Pancreas (tissue), 10 donors: ENCODE measurements around the gene IL15RA. TPM values are rescaled to one million over a fixed set of nuclear protein-coding genes. Genes with fewer than 3 reads are reported as not detected.

Experiments
- ATAC-seq, 4 donors: fragments of 200-7000 bp; cut with Tn5 transposase; one replicate each; pipeline versions ENCODE4 v1.8.0 to v1.9.1; 2020; ENCODE audit warnings: mild to moderate bottlenecking in 4 of 4, moderate library complexity in 4 of 4
- DNase-seq, 6 donors: peaks; one replicate each; pipeline ENCODE4 v3.0.0-alpha.2; 2020
- FAIRE-seq: peaks from 2 replicates; lab custom pipeline; 2012; peaks lifted over from hg19 to GRCh38; lab: Jason Lieb, UNC
- H3K27ac ChIP-seq, 4 donors: fragments of 200-600 bp; sonication (generic); 1 replicate in 3 of 4; 2 replicates in 1 of 4; pipeline versions ENCODE4 v1.5.0 to v1.8.0; 2020
- H3K27me3 ChIP-seq, 4 donors: fragments of 200-600 bp; one replicate each; pipeline ENCODE4 v1.8.0; 2021
- H3K36me3 ChIP-seq, 3 donors: fragments of 200-600 bp; sonication (generic) in 1 of 3; one replicate each; pipeline versions ENCODE4 v1.5.0 to v1.8.0; 2020 to 2021
- H3K4me1 ChIP-seq, 3 donors: fragments of 200-600 bp; one replicate each; pipeline ENCODE4 v1.8.0; 2021
- H3K4me3 ChIP-seq, 4 donors: fragments of 200-600 bp; sonication (generic) in 2 of 4; one replicate each; pipeline versions ENCODE4 v1.5.0 to v1.8.0; 2020 to 2021
- H3K9me3 ChIP-seq, 4 donors: fragments of 200-600 bp; one replicate each; pipeline ENCODE4 v1.8.0; 2021
- CTCF ChIP-seq, 4 donors: fragments of 200-600 bp; sonication (generic) in 3 of 4; IDR thresholded peaks; one replicate each; pipeline versions ENCODE4 v1.5.0 to v1.8.0; 2021; ENCODE audit warnings: antibody characterized with exemption in 4 of 4
- WGBS, 2 donors: extraction: QIAGEN DNeasy Blood & Tissue Kit; methylation state at CpG; one replicate each; pipeline ENCODE4 v1.1.7; 2013; 5-methylcytosine and 5-hydroxymethylcytosine counted together
- intact Hi-C, 3 donors: fragments of 100-400 bp; cut with DNase I; formaldehyde crosslinking; loops; one replicate each; pipeline versions ENCODE4 v1.11.1 to v1.14.2; 2022
- polyA plus RNA-seq, 2 donors: library from polyadenylated mRNA; stranded (reverse); fragments of 200-250 nt; gene quantifications; one replicate each; pipeline ENCODE4 v1.2.3, GENCODE V29; 2013
- total RNA-seq, 6 donors: library from RNA; stranded (reverse); fragmentation: NEBNext Ultra II Directional in 4 of 6; extraction: Animal tissue kit (Norgen Biotek cat#: 25700) in 4 of 6; gene quantifications; one replicate each; pipeline versions ENCODE4 v1.2.1 to v1.2.4, GENCODE V29; 2021 to 2023
- donor health status: healthy with polysubstance abuse.
- donor health status: DM: no; HTN: no; CAD: no; lungs with moderate emphysema.
- donor health status: DM: no; HTN: no; CAD: no.
- donor health status: control.
- donor health status: control.
- donor health status: Bipolar disorder and iron deficiency.
- donor health status: DM: yes; HTN: yes; CAD: no.
- donor health status: DM: no; HTN: no; CAD: no.
- donor health status: DM: no; HTN: no; CAD: no.
- donor health status: DM: yes; HTN: yes; CAD: no.

The IL15RA gene
- total and polyA plus RNA-seq, 8 donors, result 6.9 to 14.3 (median 11.0) TPM

DNA sequence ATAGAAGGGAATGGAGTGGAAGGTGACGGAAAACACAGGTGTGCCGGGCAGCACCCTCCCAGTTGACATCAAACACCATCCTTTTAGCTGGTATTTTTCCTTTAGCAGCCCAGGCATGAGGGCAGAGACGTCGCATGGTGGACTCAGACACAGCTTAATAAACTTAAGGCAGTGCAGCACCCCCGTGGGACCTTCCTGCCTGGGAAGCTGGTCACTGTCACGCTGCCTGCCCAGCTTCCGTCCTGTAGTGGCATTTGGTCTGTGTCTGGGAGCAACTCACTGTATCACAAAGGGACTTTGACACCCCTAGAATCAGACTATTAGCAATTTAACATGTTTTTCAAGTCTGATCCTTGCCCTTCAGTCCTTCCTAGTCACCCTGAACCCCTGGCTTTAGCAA is 35.8 kb downstream of the IL15RA start:
- no peak for TF ChIP-seq CTCF (IDR thresholded peaks at IDR 0.05)
- FAIRE-seq, result no peak
- intact Hi-C loops, result loop anchor here in 1 of 3 donors (10.0 kb wide), 1 partner anchor 73 kb away; no protein-coding TSS in a partner anchor
- peaks cover 16 to 19% (median 19%) of the 10 kb centered on the region in 3 donors for H3K4me1 ChIP-seq
- H3K36me3 ChIP-seq, result peaks cover 0 to 10% (median 5%) of the 10 kb centered on the region in 3 donors
- no peak for ATAC-seq
- H3K9me3 ChIP-seq, result no peaks in the 10 kb centered on the region
- DNase-seq, result no peak
- 87 to 92% methylated on average over 7 of the region's 7 CpGs for WGBS, 2 donors
- H3K4me3 ChIP-seq, result no peak overlapping the region
- no peaks in the 10 kb centered on the region for H3K27me3 ChIP-seq
- peak overlapping the region in 2 of 4 donors; percentile 94 to 97 for H3K27ac ChIP-seq

DNA sequence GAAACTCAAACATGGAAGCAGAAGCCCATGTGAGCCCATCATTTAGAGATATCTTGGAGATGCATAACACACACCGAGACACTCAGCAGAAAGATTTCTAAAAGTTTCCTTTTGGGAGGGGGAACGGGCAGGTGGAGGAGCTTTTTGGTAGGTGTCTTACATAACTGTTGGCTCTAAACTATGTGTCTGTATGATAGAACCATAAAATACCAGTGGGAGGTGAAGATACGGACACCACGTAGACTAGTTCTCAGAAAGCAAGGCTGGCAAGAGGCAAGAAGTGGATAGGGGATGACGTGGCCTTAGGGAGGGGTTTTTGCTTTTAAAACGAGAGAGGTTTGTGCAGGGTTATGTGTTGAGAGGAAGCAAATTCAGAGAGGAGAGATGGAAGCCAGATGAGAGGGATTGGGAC is 36.5 kb downstream of the IL15RA start:
- no peak overlapping the region for H3K27ac ChIP-seq
- 72 to 80% methylated on average over 6 of the region's 6 CpGs for WGBS, 2 donors
- no peak overlapping the region for H3K4me3 ChIP-seq
- no peaks in the 10 kb centered on the region for H3K27me3 ChIP-seq
- H3K4me1 ChIP-seq, result peaks cover 16 to 19% (median 19%) of the 10 kb centered on the region in 3 donors
- no peak for FAIRE-seq
- intact Hi-C loops, result loop anchor here in 1 of 3 donors (10.0 kb wide), 1 partner anchor 74 kb away; no protein-coding TSS in a partner anchor
- DNase-seq, result no peak
- no peaks in the 10 kb centered on the region for H3K9me3 ChIP-seq
- peaks cover 3 to 14% (median 8%) of the 10 kb centered on the region in 3 donors for H3K36me3 ChIP-seq
- ATAC-seq, result no peak
- no peak for TF ChIP-seq CTCF (IDR thresholded peaks at IDR 0.05)

GRCh38 chr10:5938291-5938690 is 39.1 kb downstream of the IL15RA start:
- Histone ChIP-seq H3K36me3 (peaks cover 4 to 14% (median 8%) of the 10 kb centered on the region in 3 donors), H3K27me3 (no peaks in the 10 kb centered on the region), H3K9me3 (no peaks in the 10 kb centered on the region), H3K4me1 (peaks cover under 1 to 4% (median 3%) of the 10 kb centered on the region in 3 donors), H3K27ac (no peak overlapping the region), H3K4me3 (no peak overlapping the region)
- ATAC-seq (no peak), FAIRE-seq (no peak), DNase-seq (no peak)
- 87 to 92% methylated on average over 12 of the region's 12 CpGs for WGBS, 2 donors
- intact Hi-C loops, result no loop called here
- no peak for TF ChIP-seq CTCF (IDR thresholded peaks at IDR 0.05)

GRCh38 chr10:5937016-5937415 is 40.3 kb downstream of the IL15RA start:
- H3K27me3 ChIP-seq, result no peaks in the 10 kb centered on the region
- ATAC-seq, result no peak
- intact Hi-C loops, result no loop called here
- no peaks in the 10 kb centered on the region for H3K4me1 ChIP-seq
- H3K9me3 ChIP-seq, result no peaks in the 10 kb centered on the region
- no peak for TF ChIP-seq CTCF (IDR thresholded peaks at IDR 0.05)
- H3K27ac ChIP-seq, result no peak overlapping the region
- peaks cover 4 to 14% (median 8%) of the 10 kb centered on the region in 3 donors for H3K36me3 ChIP-seq
- H3K4me3 ChIP-seq, result no peak overlapping the region
- FAIRE-seq, result no peak
- WGBS, 2 donors, result 96% methylated on average over 18 of the region's 18 CpGs
- DNase-seq, result no peak

GRCh38 chr10:5935628-5936027 is 41.7 kb downstream of the IL15RA start:
- Histone ChIP-seq H3K9me3 (no peaks in the 10 kb centered on the region), H3K4me3 (no peak overlapping the region), H3K27ac (no peak overlapping the region), H3K27me3 (no peaks in the 10 kb centered on the region), H3K36me3 (peaks cover 4 to 17% (median 8%) of the 10 kb centered on the region in 3 donors), H3K4me1 (no peaks in the 10 kb centered on the region)
- intact Hi-C loops, result no loop called here
- FAIRE-seq, result no peak
- 63 to 66% methylated on average over 10 of the region's 10 CpGs for WGBS, 2 donors
- no peak for DNase-seq
- TF ChIP-seq CTCF (IDR thresholded peaks at IDR 0.05), result no peak
- ATAC-seq, result no peak
